Measurements from ENCODE around the gene TSPAN11. TPM values are rescaled to one million over a fixed set of nuclear protein-coding genes. Genes with fewer than 3 reads are reported as not detected.

Gene TSPAN11
- polyA plus RNA-seq, 2 of the 4 experiments (the other 2 are of a cell fraction), result 0.01 to 0.06 TPM

DNA sequence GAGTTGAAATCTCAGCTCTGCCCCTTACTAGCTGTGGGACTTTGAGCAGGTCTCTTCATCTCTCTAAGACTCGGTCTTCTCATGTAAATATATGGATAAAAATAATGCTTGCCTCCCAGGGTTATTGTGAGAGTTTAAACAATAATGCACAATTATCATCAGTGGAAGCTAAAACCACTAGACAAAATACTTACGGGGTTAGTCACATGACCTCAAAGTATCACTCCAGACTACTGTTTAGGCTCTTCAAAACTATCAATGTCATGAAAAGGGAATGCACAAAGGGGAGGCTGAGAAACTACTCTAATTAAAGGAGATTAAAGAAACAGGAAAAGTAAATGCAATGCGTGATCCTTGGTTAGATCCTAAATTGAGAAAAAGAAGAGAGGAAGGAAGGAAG, 24.5 kb upstream of the TSPAN11 start:
- Histone ChIP-seq H3K27ac (no peak overlapping the region), H3K4me2 (no peak overlapping the region), H3K4me1 (no peaks in the 10 kb centered on the region), H3K9me3 (no peaks in the 10 kb centered on the region), H3K4me3 (no peak overlapping the region)
- DNase-seq (ENCODE audit: low read depth in 1 of 2, low spot score in 1 of 2), result no peak
- TF ChIP-seq RFX5 (IDR thresholded peaks at IDR 0.05) (no peak), ZC3H11A (IDR thresholded peaks at IDR 0.05) (no peak), TP53 (CRISPR knock-in tag; IDR thresholded peaks at IDR 0.05) (no peak), NFE2L2 (conservative IDR thresholded peaks at IDR 0.05; ENCODE audit: low read length) (no peak), CHD4 (IDR thresholded peaks at IDR 0.05; ENCODE audit: borderline replicate concordance) (no peak), ZFP36 (IDR thresholded peaks at IDR 0.05; ENCODE audit: borderline replicate concordance, partially characterized antibody) (no peak), ZSCAN20 (CRISPR knock-in tag; IDR thresholded peaks at IDR 0.05) (no peak)
- no peak for ATAC-seq
- WGBS (ENCODE audit: missing lambda C conversion rate), result 49% methylated on average over 3 of the region's 3 CpGs
- CTCF ChIA-PET, result no interaction called here
- POLR2A ChIA-PET, result no interaction called here
- no peak for FAIRE-seq

- FAIRE-seq, result no peak
- Histone ChIP-seq H3K27ac (no peak overlapping the region), H3K4me2 (no peak overlapping the region), H3K4me1 (no peaks in the 10 kb centered on the region), H3K4me3 (no peak overlapping the region), H3K9me3 (no peaks in the 10 kb centered on the region)
- ATAC-seq, result no peak
- DNase-seq (ENCODE audit: low read depth in 1 of 2, low spot score in 1 of 2), result no peak
- 40% methylated on average over 4 of the region's 4 CpGs for WGBS (ENCODE audit: missing lambda C conversion rate)
- ChIA-PET POLR2A (no interaction called here), CTCF (no interaction called here)
- TF ChIP-seq ZSCAN20 (CRISPR knock-in tag; IDR thresholded peaks at IDR 0.05) (no peak), RCOR1 (IDR thresholded peaks at IDR 0.05; ENCODE audit: low read depth, low read length) (no peak)
- TF ChIP-seq, protein P1, sequence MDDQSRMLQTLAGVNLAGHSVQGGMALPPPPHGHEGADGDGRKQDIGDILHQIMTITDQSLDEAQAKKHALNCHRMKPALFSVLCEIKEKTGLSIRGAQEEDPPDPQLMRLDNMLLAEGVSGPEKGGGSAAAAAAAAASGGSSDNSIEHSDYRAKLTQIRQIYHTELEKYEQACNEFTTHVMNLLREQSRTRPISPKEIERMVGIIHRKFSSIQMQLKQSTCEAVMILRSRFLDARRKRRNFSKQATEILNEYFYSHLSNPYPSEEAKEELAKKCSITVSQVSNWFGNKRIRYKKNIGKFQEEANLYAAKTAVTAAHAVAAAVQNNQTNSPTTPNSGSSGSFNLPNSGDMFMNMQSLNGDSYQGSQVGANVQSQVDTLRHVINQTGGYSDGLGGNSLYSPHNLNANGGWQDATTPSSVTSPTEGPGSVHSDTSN (IDR thresholded peaks at IDR 0.05), result no peak
Observed at GRCh38 chr12:30902596-30902995, 24.0 kb upstream of the TSPAN11 start.

- no peak for ATAC-seq
- 68% methylated on average over 6 of the region's 6 CpGs for WGBS (ENCODE audit: missing lambda C conversion rate)
- DNase-seq (ENCODE audit: low read depth in 1 of 2, low spot score in 1 of 2), result no peak
- no peaks in the 10 kb centered on the region for H3K9me3 ChIP-seq
- no peak overlapping the region for H3K4me2 ChIP-seq
- H3K4me1 ChIP-seq, result no peaks in the 10 kb centered on the region
- FAIRE-seq, result no peak
- no peak overlapping the region for H3K4me3 ChIP-seq
- ChIA-PET CTCF (interaction anchor here (1.0 kb wide), 1 partner anchor 366 kb away, joined by 3 read pairs; no protein-coding TSS in a partner anchor), POLR2A (no interaction called here)
- H3K27ac ChIP-seq, result no peak overlapping the region
- TF ChIP-seq GATA3 (IDR thresholded peaks at IDR 0.05; ENCODE audit: borderline replicate concordance) (no peak), FOXS1 (CRISPR knock-in tag; IDR thresholded peaks at IDR 0.05) (no peak), KDM5A (IDR thresholded peaks at IDR 0.05) (no peak), HMGXB4 (CRISPR knock-in tag; IDR thresholded peaks at IDR 0.05; ENCODE audit: borderline replicate concordance) (no peak), ATOH8 (CRISPR knock-in tag; IDR thresholded peaks at IDR 0.05; ENCODE audit: low read depth) (no peak), NFE2L2 (conservative IDR thresholded peaks at IDR 0.05; ENCODE audit: low read length) (no peak), RARB (CRISPR knock-in tag; IDR thresholded peaks at IDR 0.05) (no peak), CTCF (IDR thresholded peaks at IDR 0.05) (no peak), HOXB5 (CRISPR knock-in tag; IDR thresholded peaks at IDR 0.05) (no peak), CBX2 (IDR thresholded peaks at IDR 0.05; ENCODE audit: borderline replicate concordance, low read depth) (no peak), ESRRA (IDR thresholded peaks at IDR 0.05; ENCODE audit: borderline replicate concordance, low read length) (no peak), RFX5 (IDR thresholded peaks at IDR 0.05) (no peak)
- TF ChIP-seq, protein P2, sequence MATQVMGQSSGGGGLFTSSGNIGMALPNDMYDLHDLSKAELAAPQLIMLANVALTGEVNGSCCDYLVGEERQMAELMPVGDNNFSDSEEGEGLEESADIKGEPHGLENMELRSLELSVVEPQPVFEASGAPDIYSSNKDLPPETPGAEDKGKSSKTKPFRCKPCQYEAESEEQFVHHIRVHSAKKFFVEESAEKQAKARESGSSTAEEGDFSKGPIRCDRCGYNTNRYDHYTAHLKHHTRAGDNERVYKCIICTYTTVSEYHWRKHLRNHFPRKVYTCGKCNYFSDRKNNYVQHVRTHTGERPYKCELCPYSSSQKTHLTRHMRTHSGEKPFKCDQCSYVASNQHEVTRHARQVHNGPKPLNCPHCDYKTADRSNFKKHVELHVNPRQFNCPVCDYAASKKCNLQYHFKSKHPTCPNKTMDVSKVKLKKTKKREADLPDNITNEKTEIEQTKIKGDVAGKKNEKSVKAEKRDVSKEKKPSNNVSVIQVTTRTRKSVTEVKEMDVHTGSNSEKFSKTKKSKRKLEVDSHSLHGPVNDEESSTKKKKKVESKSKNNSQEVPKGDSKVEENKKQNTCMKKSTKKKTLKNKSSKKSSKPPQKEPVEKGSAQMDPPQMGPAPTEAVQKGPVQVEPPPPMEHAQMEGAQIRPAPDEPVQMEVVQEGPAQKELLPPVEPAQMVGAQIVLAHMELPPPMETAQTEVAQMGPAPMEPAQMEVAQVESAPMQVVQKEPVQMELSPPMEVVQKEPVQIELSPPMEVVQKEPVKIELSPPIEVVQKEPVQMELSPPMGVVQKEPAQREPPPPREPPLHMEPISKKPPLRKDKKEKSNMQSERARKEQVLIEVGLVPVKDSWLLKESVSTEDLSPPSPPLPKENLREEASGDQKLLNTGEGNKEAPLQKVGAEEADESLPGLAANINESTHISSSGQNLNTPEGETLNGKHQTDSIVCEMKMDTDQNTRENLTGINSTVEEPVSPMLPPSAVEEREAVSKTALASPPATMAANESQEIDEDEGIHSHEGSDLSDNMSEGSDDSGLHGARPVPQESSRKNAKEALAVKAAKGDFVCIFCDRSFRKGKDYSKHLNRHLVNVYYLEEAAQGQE (IDR thresholded peaks at IDR 0.05), result no peak
- TF ChIP-seq, protein P1 (IDR thresholded peaks at IDR 0.05), result no peak
Observed at GRCh38 chr12:30905463-30906009, 21.0 kb upstream of the TSPAN11 start.

Measured in A549 (cell line).